ENCODE results near the gene RIMS4.

Gene RIMS4

GRCh38 chr20:44715499-44716308 lies 94.6 kb downstream of the RIMS4 start:
- peak overlapping the region; percentile 56; the same call in 1 of the 2 replicates for H3K27ac ChIP-seq
- no peak for TF ChIP-seq CTCF (conservative IDR thresholded peaks at IDR 0.05)

GRCh38 chr20:44714701-44715498 lies 95.4 kb downstream of the RIMS4 start, which contains the start of gene CCN5:
Gene CCN5, plus strand, starts transcription at chr20:44715369. Its CDS starts 22 bp downstream, at chr20:44715391.
- no peak for TF ChIP-seq CTCF (conservative IDR thresholded peaks at IDR 0.05)
- H3K27ac ChIP-seq: peak within 1 kb of the TSS; percentile 56

- H3K27ac ChIP-seq: peak overlapping the region; percentile 56
- no peak for TF ChIP-seq CTCF (conservative IDR thresholded peaks at IDR 0.05)
These were observed 96.1 kb downstream of the RIMS4 start for GRCh38 chr20:44714102-44714700.

GRCh38 chr20:44711237-44711636 lies 99.1 kb downstream of the RIMS4 start:
- no peak for TF ChIP-seq CTCF (conservative IDR thresholded peaks at IDR 0.05)
- H3K27ac ChIP-seq: no peak overlapping the region

- peak overlapping the region; percentile 60; the same call in 1 of the 2 replicates for H3K27ac ChIP-seq
- no peak for TF ChIP-seq CTCF (conservative IDR thresholded peaks at IDR 0.05)
These were observed 100.5 kb downstream of the RIMS4 start for GRCh38 chr20:44709797-44710196.

- no peak for TF ChIP-seq CTCF (conservative IDR thresholded peaks at IDR 0.05)
- peak overlapping the region; percentile 60 for H3K27ac ChIP-seq
These were observed 101.0 kb downstream of the RIMS4 start for GRCh38 chr20:44709380-44709779.

Measured in VCaP (cell line).